Thoracic aorta (tissue), 2 donors: ENCODE data around the gene SYNGAP1. TPM values are rescaled to one million over a fixed set of nuclear protein-coding genes. Genes with fewer than 3 reads are reported as not detected.

ENCODE experiments used
- ATAC-seq: fragments of 150-250 bp; one replicate; pipeline ENCODE4 v1.8.0; 2017; ENCODE audit warnings: low read depth; ENCODE audit not compliant: insufficient number of reproducible peaks, low FRiP score
- DNase-seq: peaks from one replicate; pipeline ENCODE4 v3.0.0-alpha.2; 2020; ENCODE audit warnings: low spot score
- H3K27ac ChIP-seq, 2 donors: fragments of 200-600 bp; sonication (generic); 1 replicate in 1 of 2; 2 replicates in 1 of 2; pipeline ENCODE4 v1.5.1; 2016; ENCODE audit warnings: mild to moderate bottlenecking in 2 of 2, moderate library complexity in 2 of 2
- H3K27me3 ChIP-seq: fragments of 200-600 bp; sonication (generic); replicated peaks from 2 replicates; pipeline ENCODE4 v1.6.0; 2016; ENCODE audit warnings: mild to moderate bottlenecking; ENCODE audit not compliant: insufficient read depth
- H3K36me3 ChIP-seq: fragments of 200-600 bp; sonication (generic); one replicate; pipeline ENCODE4 v1.5.1; 2016
- H3K4me1 ChIP-seq, 2 donors: fragments of 200-600 bp; sonication (generic); 1 replicate in 1 of 2; 2 replicates in 1 of 2; pipeline versions ENCODE4 v1.5.1 to v1.6.0; 2016; ENCODE audit warnings: low read depth in 2 of 2, mild to moderate bottlenecking in 1 of 2; ENCODE audit not compliant: control insufficient read depth in 1 of 2
- H3K4me3 ChIP-seq: fragments of 200-600 bp; sonication (generic); 2 replicates; pipeline ENCODE4 v1.5.1; 2016; ENCODE audit warnings: mild to moderate bottlenecking
- H3K9me3 ChIP-seq: fragments of 200-600 bp; sonication (generic); 2 replicates; pipeline ENCODE4 v1.5.1; 2016
- CTCF ChIP-seq: fragments of 200-600 bp; sonication (generic); IDR thresholded peaks from one replicate; pipeline ENCODE4 v1.5.1; 2019; ENCODE audit warnings: antibody characterized with exemption
- total RNA-seq, 2 donors: library from RNA; depleted of rRNA; stranded (reverse); fragments of >200 nt; gene quantifications; one replicate each; pipeline versions ENCODE4 v1.1.0 to v1.2.3, GENCODE V29; 2016

The SYNGAP1 gene
- total RNA-seq, 2 donors from 2014 or later, result 16.2 to 24.6 TPM

DNA sequence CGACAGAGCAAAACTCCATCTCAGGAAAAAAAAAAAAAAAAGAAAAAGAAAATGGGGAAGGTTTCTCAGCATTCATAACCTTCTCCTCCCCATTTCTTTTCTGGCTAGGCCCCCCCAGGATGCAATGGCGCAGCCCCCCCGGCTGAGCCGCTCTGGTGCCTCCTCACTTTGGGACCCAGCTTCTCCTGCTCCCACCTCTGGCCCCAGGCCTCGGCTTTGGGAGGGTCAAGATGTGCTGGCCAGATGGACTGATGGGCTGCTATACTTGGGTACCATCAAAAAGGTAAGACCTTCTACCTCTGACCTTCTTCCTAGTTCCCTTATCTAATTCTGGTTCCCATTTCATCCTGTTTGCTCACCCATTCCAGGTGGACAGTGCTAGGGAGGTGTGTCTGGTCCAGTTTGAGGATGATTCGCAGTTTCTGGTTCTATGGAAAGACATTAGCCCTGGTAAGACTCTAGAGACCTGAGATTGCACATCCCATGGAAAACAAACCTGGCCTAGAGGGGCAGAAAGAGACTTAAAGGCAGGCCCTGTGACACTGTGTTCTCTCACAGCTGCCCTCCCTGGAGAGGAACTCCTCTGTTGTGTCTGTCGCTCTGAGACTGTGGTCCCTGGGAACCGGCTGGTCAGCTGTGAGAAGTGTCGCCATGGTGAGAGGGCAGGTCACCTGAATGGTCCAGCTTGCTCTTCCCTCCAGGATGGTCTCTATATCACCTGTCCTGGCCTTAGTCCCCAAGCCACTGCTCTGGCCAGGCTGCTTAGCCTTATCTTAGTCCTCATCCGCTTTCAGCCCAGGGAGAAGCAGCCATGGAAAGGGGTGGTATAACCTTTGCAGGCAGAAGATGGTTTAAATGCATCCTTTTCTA lies 7.5 kb upstream of the SYNGAP1 start:
- H3K9me3 ChIP-seq, result no peaks in the 10 kb centered on the region
- H3K27me3 ChIP-seq, result no peaks in the 10 kb centered on the region
- ATAC-seq, result no peak
- DNase-seq, result no peak
- peaks cover 15 to 56% of the 10 kb centered on the region in 2 donors for H3K4me1 ChIP-seq
- H3K27ac ChIP-seq, result peak overlapping the region; percentile 88 to 96
- peaks cover 31% of the 10 kb centered on the region for H3K36me3 ChIP-seq
- TF ChIP-seq CTCF, result no peak
- peak overlapping the region; percentile 99 for H3K4me3 ChIP-seq

DNA sequence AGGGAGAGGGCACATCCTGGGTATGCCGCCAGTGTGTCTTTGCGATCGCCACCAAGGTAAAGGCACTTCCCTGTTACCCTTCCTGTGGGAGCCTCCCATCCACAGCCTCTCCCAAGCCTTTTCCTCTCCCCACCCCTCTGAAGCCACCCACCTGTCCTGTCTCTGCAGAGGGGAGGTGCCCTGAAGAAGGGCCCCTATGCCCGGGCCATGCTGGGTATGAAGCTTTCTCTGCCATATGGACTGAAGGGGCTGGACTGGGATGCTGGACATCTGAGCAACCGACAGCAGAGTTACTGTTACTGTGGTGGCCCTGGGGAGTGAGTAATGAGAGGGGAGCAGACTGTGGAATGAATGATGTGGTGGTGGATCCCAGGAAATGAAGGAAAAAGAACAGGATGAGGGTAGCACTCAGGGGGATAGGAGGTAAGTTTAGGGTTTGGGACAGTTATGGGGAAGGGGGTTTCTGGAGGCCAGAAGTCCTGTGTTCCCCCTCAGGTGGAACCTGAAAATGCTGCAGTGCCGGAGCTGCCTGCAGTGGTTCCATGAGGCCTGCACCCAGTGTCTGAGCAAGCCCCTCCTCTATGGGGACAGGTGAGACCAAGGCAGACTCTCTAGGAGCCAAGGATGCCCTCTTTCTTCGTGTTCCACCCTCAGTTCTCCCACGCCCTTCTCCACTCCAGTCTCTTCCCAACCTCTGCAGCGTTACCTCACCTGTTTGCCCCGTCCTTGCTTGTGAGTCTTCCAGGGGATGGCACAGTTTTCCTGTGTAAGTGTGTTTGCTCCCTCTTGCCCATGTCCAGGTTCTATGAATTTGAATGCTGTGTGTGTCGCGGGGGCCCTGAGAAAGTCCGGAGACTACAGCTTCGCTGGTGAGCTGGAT lies 6.4 kb upstream of the SYNGAP1 start:
- Histone ChIP-seq H3K4me3 (no peak overlapping the region), H3K36me3 (peaks cover 31% of the 10 kb centered on the region), H3K27me3 (no peaks in the 10 kb centered on the region), H3K4me1 (peaks cover 16 to 58% of the 10 kb centered on the region in 2 donors), H3K27ac (no peak overlapping the region), H3K9me3 (no peaks in the 10 kb centered on the region)
- no peak for ATAC-seq
- no peak for DNase-seq
- TF ChIP-seq CTCF, result no peak

- no peak for DNase-seq
- Histone ChIP-seq H3K27me3 (no peaks in the 10 kb centered on the region), H3K27ac (no peak overlapping the region), H3K4me3 (no peak overlapping the region), H3K9me3 (no peaks in the 10 kb centered on the region), H3K4me1 (peaks cover 20 to 71% of the 10 kb centered on the region in 2 donors), H3K36me3 (peaks cover 31% of the 10 kb centered on the region)
- no peak for TF ChIP-seq CTCF
- ATAC-seq, result no peak
Observed at GRCh38 chr6:33414592-33415271, 5.1 kb upstream of the SYNGAP1 start.

GRCh38 chr6:33415831-33416230 lies 4.0 kb upstream of the SYNGAP1 start:
- no peak overlapping the region for H3K27ac ChIP-seq
- peaks cover 31% of the 10 kb centered on the region for H3K36me3 ChIP-seq
- H3K4me1 ChIP-seq, result peaks cover 20 to 72% of the 10 kb centered on the region in 2 donors
- DNase-seq (no peak), ATAC-seq (no peak)
- no peak overlapping the region for H3K4me3 ChIP-seq
- no peak for TF ChIP-seq CTCF
- no peaks in the 10 kb centered on the region for H3K27me3 ChIP-seq
- H3K9me3 ChIP-seq, result no peaks in the 10 kb centered on the region
